Fibroblast of mammary gland (primary cell): ENCODE measurements around the gene CD46.

Experiments
- DNase-seq: peaks from one replicate; pipeline ENCODE4 v3.0.0-alpha.2; 2010; ENCODE audit warnings: low read depth
- H3K4me3 ChIP-seq: 2 replicates; pipeline ENCODE4 v1.5.1; 2011; ENCODE audit warnings: low read depth, mild to moderate bottlenecking, low read length, moderate library complexity; ENCODE audit not compliant: control insufficient read depth
- TF ChIP-seq, protein P1 (sequence below): conservative IDR thresholded peaks from 2 replicates; pipeline ENCODE4 v1.5.1; 2011; ENCODE audit warnings: low read depth, low read length, inconsistent platforms; ENCODE audit not compliant: control insufficient read depth, insufficient read depth

CD46 gene

DNA sequence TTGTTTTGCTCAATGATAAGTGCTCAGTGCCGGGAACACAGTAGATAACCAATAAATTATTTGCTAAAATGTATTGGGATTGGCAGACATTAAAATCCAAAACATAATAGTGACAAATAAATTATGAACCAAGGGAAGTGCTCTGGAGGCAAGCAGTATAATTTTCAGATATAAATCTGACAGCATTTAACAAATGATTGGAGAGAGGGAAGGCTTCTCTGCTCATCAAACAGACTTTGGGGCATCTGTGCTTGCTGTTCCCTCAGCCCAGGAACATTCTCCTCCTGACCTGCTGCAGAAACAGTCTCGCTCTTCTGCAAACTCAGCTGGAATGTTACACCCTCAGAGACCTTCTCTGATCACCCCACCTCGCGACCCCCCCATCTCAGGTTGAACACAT, 2.2 kb downstream of the CD46 start:
- DNase-seq: no peak
- TF ChIP-seq, protein P1, sequence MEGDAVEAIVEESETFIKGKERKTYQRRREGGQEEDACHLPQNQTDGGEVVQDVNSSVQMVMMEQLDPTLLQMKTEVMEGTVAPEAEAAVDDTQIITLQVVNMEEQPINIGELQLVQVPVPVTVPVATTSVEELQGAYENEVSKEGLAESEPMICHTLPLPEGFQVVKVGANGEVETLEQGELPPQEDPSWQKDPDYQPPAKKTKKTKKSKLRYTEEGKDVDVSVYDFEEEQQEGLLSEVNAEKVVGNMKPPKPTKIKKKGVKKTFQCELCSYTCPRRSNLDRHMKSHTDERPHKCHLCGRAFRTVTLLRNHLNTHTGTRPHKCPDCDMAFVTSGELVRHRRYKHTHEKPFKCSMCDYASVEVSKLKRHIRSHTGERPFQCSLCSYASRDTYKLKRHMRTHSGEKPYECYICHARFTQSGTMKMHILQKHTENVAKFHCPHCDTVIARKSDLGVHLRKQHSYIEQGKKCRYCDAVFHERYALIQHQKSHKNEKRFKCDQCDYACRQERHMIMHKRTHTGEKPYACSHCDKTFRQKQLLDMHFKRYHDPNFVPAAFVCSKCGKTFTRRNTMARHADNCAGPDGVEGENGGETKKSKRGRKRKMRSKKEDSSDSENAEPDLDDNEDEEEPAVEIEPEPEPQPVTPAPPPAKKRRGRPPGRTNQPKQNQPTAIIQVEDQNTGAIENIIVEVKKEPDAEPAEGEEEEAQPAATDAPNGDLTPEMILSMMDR: no peak
- peak overlapping the region; percentile 6 for H3K4me3 ChIP-seq

DNA sequence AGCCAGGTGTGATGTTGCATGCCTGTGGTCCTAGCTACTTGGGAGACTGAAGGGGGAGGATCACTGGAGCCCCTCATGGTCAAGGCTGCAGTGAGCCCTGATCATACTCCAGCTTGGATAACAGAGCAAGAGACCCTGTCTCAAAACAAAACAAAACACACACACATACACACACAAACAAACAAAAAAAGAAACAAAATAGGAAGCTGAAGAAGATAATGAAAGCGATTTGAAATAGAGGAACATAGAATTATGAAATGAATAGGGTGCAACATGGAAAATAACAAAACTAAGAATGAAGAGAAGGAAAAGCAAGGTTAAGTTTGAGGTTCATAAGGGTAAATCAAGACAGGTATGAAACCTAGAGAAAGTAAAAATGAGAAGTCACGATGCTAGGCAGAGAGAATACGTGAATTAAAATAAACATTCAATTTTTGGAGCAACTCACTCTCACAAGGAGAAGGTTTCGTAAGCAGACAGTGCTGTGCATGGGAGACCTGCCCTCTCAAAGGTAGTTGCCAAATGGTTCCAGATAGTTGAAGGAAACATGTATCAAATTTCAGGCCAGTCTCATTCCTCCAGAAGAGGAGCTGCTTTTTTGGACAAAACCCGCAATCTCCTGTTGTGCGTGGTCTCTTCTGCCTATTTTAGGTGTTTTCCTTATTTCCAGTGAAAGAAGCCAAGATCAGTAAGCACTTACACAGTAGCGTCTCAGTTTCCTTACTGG, 3.3 kb downstream of the CD46 start:
- TF ChIP-seq, protein P1: no peak
- DNase-seq: peak; percentile 31
- H3K4me3 ChIP-seq: no peak overlapping the region

DNA sequence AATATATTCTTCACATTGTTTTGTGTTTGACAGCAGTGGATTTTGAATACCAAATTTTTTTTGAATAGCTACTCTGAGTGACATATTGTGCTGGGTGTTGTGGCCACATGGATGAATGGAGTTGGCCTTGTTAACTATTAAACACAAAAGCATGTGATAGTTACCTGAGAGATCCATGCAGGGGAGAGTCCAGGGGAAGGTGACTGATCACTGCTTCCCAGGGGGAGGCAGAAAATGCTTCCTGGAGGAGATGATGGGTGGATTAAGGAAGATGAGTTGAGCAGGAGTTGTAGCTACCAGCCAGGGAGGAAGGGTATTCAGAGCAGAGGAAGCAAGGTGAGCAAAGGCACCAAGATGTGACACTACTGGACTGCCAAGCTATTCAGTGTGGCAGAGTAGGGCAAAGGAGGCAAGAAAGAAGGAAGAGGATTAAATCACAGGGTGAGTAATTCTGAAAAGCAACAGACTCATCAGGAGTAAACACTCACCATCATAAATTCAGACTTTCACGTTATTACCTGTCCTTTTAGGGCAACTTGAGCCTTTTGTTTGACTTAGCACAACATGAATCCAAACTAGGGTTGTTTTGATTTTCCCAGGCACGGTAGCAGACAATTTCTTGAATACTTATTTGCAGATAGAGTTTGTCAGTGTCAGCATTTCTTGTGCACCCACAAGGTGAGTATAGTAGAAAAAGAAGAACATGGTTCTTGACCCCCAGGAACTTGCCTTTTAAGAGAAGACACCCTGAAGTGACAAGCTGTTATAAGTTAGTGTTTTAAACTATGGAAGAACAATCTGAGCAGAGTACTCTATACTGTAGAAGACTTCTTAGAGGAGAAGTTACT, 4.2 kb downstream of the CD46 start:
- DNase-seq: peak; percentile 10
- TF ChIP-seq, protein P1: no peak
- H3K4me3 ChIP-seq: no peak overlapping the region

DNA sequence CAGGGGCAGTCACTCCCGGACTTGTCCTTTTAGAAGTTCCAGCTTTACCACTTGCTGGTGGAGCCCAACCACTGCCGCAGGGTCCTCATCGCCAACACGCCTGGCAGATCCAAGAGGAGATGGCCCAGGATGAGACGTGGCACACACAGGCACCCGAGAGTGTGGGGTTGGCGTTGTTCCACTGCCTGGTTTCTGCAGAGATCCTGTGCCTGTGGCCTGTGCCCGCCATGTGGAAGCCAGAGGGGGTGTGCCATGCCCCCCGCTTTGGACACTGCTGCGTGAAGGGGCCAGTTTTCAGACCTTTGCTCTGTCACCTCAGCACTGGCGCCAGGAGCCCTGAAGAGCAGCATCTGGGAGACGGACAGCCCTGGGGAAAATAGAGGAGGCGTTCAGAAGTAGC, 10.8 kb downstream of the CD46 start:
- H3K4me3 ChIP-seq: no peak overlapping the region
- no peak for DNase-seq
- TF ChIP-seq, protein P1: no peak

DNA sequence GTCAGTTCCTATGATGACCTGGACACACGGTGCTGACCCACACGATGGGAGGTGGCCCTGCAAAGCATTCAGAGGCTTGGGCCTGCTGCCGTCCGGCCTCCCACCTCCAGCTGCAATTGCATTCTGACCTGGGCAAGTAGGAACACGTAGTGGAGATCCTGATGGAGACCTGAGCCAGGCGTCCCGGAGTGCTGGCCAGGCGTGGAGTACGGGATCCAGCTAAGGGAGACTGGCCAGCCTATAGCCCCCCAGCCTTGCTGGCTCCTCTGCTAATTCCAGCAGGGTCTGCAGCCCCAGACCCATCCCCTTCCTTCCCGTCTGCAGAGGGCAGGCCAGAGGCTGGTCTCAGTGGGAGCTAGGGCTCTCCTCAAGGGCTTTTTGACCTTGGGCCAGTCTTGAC, 11.2 kb downstream of the CD46 start:
- no peak for DNase-seq
- TF ChIP-seq, protein P1: no peak
- no peak overlapping the region for H3K4me3 ChIP-seq

DNA sequence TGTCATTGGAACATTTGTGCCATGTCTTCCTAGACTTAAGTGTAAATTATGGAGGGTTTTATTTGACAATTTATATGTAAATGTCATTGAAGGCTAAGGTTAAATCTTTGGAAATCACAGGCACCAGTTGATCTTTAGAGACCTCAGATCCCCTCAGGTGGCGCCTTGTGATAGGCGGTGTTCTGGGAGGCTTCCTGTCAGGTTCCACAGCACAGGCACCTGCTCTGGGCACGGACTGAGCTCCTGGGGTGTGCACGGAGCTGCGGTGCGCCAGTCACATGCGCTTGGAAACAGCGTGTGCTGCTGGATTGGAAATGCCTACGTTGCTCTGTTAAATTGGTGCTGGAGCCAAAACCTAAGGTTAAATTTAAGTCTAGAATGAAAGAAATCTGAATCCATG, 12.1 kb downstream of the CD46 start:
- no peak for DNase-seq
- TF ChIP-seq, protein P1: no peak

More for the DNA sequence above, 12.1 kb downstream of the CD46 start:
- no peak overlapping the region for H3K4me3 ChIP-seq
